HG03060 (cell line): Measurements from ENCODE around the gene ACYP2.
"Not testable (repeated sequence)": the region's sequence is repeated elsewhere in the genome, so short reads cannot be mapped to it uniquely, and the experiment has no call there.

Experiments used
- ATAC-seq: cut with Tn5 transposase; IDR thresholded peaks from one replicate; pipeline ENCODE4 v1.9.1; 2021; ENCODE audit warnings: low read depth, moderate number of reproducible peaks; ENCODE audit not compliant: unreplicated experiment

Gene ACYP2

GRCh38 chr2:54306556-54306955 is 191.1 kb downstream of the ACYP2 start:
- no peak for ATAC-seq

- no peak for ATAC-seq
Measured at GRCh38 chr2:54308186-54308585, 192.8 kb downstream of the ACYP2 start.

GRCh38 chr2:54308782-54309181 is 193.4 kb downstream of the ACYP2 start:
- no peak for ATAC-seq

- no peak for ATAC-seq
Measured at GRCh38 chr2:54310311-54310710, 194.9 kb downstream of the ACYP2 start.

- ATAC-seq = no peak
Measured at GRCh38 chr2:54310961-54311360, 195.5 kb downstream of the ACYP2 start.

- no peak for ATAC-seq
Measured at GRCh38 chr2:54313147-54313546, 197.7 kb downstream of the ACYP2 start.

GRCh38 chr2:54317973-54318372 is 202.6 kb downstream of the ACYP2 start:
- no peak for ATAC-seq

GRCh38 chr2:54318821-54319220 is 203.4 kb downstream of the ACYP2 start:
- no peak for ATAC-seq

- ATAC-seq = no peak
Measured at GRCh38 chr2:54321047-54321446, 205.6 kb downstream of the ACYP2 start.

GRCh38 chr2:54324517-54324916 is 209.1 kb downstream of the ACYP2 start:
- not testable (repeated sequence) for ATAC-seq

GRCh38 chr2:54325148-54325547 is 209.7 kb downstream of the ACYP2 start:
- ATAC-seq = no peak

- ATAC-seq = no peak
Measured at GRCh38 chr2:54329482-54330161, 214.2 kb downstream of the ACYP2 start.

- peak; percentile 74 for ATAC-seq
Measured at GRCh38 chr2:54330162-54330925, 214.9 kb downstream of the ACYP2 start.

- no peak for ATAC-seq
Measured at GRCh38 chr2:54330926-54331835, 215.8 kb downstream of the ACYP2 start.

- no peak for ATAC-seq
Measured at GRCh38 chr2:54332386-54332785, 217.0 kb downstream of the ACYP2 start.

- ATAC-seq = no peak
Measured at GRCh38 chr2:54336136-54336976, 220.9 kb downstream of the ACYP2 start.

- ATAC-seq = no peak
Measured at GRCh38 chr2:54336977-54337255, 221.5 kb downstream of the ACYP2 start.

GRCh38 chr2:54341656-54342055 is 226.2 kb downstream of the ACYP2 start:
- ATAC-seq = no peak

- no peak for ATAC-seq
Measured at GRCh38 chr2:54342603-54343002, 227.2 kb downstream of the ACYP2 start.

- ATAC-seq = no peak
Measured at GRCh38 chr2:54347622-54348021, 232.2 kb downstream of the ACYP2 start.
